HG02678 (cell line): ENCODE measurements around the gene ROR2.
"Not testable (repeated sequence)": the region's sequence is repeated elsewhere in the genome, so short reads cannot be mapped to it uniquely, and the experiment has no call there.

Experiments
- ATAC-seq: cut with Tn5 transposase; IDR thresholded peaks from one replicate; pipeline ENCODE4 v1.9.1; 2021; ENCODE audit warnings: mild to moderate bottlenecking, moderate library complexity; ENCODE audit not compliant: unreplicated experiment

ROR2 gene

DNA sequence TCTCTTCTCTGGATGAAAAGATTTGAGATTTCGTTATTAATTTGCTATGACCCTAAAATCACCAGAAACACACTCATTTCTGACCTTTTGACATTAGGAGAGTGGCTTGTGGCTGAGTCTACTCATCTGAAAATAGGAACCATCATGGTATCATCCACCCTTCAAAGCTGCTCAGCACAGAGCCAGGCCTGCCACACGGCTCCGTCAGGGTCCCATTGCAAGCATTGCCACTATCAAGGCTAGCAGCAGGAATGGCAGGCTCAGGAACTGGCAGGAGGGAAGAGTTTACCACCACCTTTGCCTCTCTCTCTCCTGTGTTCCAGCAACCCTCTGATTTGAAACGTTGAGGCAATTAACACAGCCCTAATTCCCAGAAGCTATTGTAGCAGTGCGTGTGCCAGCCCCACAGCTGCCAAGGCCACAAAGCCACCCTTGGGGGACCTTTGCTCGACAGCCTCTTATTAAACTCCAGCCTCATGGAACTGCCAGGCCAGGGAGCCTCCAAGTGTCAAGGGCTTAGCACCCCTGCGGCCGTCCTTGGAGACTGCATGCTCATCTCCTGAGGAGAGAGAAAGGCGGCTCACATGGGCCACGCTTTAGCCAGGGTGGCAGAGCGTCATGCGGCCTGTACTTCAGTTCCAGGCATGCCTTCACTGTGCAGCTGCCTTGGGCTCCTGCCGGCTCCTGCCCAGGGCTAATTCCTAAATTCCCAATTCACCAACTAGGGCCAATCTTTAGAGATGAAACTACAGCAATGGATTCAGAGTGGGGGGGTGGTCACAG, 145.9 kb downstream of the ROR2 start:
- no peak for ATAC-seq

DNA sequence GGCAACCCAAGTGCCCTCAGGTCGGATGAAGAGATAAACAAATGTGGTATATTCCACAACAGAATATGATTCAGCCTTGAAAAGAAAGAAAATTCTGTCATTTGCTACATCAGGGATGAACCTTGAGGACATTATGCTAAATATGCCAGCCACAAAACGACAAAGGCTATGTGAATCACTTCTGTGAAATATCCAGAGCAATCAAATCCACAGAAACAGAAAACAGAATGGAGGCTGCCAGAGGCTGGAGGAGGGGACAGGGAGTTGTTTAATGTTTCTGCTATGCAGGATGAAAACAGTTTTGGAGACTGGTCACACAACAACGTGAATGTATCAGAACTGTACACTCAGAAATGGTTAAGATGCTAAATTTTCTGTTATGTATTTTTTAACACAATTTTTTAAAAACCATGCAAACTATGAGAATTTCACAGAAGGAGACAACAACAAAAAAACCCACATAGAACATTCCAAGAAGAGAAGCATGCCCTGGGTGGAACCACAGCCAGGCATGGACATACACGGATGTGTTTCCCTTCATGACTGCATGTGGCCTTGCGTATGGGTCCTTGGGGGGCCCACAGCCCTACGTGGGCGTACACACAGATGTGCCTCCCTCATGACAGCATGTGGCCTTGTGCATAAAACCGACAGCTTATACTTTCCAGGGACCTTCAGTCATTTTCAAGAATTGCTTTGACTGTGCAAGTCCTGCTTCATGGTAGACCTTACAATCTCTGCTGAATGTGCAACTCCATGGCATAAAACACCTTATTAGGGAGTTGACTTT, 146.7 kb downstream of the ROR2 start:
- no peak for ATAC-seq

DNA sequence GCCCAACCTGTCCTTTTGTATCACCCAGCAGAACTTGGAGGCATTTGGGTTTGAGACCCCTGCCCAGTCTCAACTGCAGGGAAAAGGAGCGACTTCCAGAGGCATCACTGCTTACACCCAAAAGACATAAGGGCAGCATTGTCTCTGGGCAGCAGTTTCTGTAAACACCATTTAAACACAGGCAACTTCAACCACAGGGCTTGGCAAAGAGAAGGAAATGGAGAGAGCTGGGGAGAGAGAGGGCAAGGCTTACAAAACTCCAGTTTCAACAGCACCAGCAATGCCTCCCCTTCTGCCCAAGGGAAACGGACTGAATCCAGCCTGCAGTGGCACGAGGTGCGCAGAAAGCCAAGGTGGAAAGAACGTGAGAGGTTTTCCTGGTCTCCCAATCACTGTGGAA, 147.6 kb downstream of the ROR2 start:
- no peak for ATAC-seq

DNA sequence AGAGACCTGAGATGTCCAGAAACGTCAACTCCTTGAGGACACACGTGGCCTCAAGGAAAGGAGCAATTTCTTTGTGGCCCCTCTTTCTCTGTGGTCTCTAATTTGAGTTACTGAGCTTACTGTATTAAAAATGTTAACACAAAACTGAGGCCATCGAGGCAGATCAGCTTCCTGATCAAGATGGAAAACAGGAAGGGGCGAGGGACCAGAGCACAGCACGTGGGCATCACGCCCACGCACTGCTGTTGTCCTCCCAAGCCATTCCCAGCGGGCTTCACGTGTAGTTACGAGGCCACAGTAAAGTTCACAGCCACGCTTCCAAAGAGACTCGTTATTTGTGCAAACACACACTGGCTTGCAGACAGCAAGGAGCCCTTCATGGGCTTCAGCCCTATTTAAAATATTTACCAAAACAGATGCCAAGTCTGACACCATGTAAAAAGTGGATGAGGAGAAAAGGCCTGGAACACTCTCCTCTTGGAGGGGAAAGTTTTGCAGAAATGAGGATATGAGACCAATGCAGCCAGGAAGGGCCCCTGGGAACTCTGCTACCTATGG, 149.5 kb downstream of the ROR2 start:
- no peak for ATAC-seq

DNA sequence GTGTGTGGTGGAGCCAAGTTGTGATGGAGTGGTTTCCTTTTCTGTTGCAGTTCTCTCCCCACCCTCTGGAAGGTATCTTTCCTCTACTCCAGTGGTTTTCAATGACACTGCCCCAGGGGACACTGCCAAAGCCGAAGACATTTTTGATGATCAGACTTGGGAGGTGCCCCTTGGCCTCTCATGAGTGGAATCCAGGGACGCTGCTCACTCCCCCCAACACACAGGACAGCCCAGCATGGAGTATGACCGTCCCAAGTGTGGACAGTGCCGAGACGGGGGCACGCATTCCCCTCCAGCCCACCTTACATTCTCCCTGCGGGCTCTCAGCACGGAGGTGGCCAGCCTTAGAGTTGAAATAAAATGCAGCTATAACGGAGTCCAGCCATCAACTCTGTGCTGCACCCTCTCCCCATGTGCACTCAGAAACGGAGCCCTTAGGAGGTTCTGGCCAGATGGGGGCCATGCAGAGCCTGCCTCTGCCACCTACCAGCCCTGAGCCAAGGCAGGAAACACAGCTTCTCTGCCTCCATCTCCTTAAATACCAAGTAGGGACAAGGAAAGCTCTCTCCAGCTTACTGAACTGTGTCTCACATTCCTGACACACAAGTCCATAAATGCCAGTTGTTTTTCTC, 150.8 kb downstream of the ROR2 start:
- ATAC-seq, result no peak

DNA sequence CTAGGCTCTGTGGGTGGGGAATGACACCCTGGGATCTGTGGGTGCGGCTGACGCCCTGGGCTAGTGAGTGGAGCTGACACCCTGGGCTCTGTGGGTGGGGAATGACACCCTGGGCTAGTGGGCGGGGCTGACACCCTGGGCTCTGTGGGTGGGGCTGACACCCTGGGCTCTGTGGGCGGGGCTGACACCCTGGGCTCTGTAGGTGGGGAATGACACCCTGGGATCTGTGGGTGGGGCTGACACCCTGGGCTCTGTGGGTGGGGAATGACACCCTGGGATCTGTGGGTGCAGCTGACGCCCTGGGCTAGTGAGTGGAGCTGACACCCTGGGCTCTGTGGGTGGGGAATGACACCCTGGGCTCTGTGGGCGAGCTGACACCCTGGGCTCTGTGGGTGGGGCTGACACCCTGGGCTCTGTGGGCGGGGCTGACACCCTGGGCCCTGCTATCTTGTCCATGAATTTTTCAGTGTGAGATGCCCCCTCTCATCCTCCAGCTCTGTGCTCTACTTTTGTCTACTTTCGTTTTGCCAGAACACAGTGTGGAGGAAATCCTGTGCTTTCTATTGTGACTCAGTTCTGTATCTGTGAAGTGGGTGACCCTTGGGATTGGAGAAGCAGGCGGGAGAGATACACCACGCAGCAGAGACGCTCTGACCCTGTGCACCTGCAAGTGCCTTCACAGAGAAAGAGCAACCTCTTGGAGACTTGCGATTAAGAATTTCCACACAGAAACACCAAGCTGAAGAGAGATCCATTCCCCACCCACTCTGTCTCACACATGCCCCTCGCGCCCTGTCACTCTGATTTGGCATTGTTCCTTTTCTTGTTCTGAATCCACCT, 151.5 kb downstream of the ROR2 start:
- not testable (repeated sequence) for ATAC-seq

DNA sequence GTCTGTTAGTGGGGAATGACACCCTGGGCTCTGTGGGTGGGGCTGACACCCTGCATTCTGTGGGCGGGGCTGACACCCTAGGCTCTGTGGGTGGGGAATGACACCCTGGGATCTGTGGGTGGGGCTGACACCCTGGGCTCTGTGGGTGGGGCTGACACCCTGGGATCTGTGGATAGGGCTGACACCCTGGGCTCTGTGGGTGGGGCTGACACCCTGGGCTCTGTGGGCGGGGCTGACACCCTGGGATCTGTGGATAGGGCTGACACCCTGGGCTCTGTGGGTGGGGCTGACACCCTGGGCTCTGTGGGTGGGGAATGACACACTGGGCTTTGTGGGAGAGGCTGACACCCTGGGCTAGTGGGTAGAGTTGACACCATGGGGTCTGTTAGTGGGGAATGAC, 152.5 kb downstream of the ROR2 start:
- ATAC-seq, result not testable (repeated sequence)

DNA sequence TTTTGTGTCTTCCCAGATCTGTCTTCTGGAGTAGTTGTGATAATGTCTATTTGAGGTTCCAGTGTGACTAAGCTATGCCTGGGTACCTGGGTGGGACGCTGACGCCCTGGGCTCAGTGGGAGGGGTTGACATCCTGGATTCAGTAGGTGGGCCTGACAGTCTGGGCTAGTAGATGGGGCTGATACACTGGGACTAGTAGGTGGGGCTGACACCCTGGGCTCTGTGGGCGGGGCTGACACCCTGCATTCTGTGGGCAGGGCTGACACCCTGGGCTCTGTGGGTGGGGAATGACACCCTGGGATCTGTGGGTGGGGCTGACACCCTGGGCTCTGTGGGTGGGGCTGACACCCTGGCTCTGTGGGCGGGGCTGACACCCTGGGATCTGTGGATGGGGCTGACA, 153.5 kb downstream of the ROR2 start:
- ATAC-seq, result not testable (repeated sequence)

DNA sequence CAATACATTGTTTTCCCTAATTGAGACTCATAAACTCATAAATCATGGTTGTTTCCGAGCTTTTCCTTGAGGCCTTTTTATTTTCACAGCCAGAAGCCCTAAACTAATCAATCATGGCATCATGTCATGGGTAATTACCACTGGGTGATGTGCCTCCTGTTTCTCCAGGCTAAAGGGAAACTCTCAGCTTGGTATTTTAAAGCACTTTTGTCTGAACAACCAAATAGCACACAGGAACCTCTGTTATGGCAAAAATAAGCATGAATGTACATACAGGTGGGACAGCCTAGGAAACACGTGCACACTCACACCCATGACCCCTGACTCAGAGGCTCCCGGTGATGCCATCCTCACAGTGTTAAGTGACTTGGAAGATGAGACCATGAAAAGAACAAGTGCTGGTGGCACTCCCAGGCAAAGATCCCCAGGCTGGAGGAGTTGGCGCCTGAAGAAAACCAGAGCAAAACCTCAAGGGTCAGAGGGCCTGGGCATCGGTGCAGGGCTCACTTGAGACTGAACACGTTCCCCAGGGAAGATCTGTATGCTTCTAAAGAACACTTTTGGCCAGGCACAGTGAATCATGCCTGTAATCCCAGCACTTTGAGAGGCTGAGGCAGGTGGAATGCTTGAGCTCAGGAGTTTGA, 154.3 kb downstream of the ROR2 start:
- ATAC-seq, result no peak

DNA sequence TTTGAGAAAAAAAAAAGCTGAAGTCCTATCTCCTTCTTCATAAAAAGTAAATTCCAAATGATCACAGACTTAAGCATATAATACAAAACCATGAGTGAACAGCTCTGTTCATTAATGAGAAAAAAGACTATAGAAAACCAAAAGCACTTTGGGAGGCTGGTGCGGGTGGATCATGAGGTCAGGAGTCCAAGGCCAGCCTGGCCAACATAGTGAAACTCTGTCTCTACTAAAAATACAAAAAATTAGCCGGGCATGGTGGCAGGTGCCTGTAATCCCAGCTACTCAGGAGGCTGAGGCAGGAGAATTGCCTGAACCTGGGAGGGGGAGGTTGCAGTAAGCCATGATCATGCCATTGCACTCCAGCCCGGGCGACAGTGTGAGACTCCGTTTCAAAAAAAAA, 156.7 kb downstream of the ROR2 start:
- ATAC-seq, result not testable (repeated sequence)

DNA sequence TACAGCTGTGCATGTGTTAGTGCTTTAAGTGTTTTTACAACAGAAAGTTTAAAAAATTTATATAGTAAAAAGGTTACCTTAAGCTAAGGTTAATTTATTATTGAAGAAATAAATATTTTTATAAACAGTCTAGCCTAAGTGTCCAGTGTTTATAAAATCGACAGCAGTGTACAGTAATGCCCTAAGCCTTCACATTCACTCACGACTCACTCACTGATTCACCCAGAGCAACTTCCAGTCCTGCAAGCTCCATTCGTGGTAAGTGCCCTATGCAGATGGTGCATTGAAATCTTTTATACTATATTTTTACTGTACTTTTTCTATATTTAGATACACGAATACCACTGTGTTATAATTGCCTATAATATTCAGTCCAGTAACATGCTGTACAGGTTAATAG, 159.1 kb downstream of the ROR2 start:
- no peak for ATAC-seq

DNA sequence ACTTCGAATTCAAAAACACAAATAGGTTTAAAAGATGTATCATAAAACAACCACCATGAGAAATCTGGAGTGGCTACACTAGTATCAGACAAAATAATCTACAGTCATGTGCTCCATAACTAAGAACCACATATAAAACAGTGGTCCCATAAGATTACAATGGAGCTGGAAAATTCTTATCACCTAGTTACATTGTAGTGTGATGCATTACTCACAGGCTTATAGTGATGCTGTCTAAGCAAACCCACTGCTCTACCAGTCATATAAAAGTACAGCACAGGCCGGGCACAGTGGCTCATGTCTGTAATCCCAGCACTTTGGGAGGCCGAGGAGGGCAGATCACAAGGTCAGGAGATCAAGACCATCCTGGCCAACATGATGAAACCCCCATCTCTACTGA, 160.1 kb downstream of the ROR2 start:
- no peak for ATAC-seq

DNA sequence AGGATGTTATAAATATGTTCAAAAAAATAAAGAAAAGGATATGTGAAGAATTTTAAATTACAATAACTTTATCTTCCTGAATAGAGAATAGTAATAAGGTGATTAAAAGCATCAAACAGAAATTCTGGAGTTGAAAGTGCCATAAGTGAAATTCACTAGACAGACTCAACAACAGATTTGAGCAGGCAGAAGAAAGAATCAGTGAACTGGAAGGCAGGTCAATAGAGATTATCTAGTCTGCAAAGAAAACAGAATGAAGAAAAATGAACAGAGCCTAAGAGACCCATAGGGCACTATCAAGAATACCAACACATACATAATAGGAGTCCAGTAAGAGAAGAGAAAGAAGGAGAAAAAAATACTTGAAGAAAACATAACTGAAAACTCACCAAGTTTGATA, 162.1 kb downstream of the ROR2 start:
- ATAC-seq, result no peak

DNA sequence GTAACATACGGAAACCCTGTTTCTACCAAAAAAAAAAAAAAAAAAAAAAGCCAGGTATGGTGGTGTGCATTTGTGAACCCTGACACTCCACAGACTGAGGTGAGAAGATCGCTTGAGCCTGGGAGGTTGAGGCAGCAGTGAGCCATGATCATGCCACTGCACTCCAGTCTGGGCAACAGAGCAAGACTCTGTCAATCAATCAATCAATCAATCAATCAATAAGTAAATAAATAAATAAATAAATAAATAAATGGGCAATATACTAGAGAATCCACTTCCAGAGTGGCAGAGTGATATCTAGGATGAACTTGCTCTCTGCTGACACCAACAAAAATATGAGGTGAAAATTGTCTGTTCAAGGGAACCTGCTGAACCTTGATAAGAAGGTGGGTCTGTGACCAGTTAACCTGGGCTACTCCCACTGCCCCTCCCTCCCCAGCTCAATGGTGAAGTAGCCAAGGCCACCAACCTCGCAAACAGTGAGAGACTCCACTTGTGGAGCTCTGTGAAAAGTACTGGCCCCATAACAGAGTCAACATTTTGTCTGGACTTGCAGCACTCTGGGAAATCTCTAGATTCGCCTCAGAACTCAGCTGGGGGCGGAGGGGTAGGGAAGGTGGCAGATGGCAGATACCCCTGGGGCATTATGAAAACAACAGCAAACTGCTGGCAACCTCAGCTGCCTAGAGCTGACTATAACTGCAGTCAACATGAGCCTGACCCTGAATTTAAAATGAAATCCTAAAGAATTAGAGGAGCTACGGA, 163.7 kb downstream of the ROR2 start:
- no peak for ATAC-seq

DNA sequence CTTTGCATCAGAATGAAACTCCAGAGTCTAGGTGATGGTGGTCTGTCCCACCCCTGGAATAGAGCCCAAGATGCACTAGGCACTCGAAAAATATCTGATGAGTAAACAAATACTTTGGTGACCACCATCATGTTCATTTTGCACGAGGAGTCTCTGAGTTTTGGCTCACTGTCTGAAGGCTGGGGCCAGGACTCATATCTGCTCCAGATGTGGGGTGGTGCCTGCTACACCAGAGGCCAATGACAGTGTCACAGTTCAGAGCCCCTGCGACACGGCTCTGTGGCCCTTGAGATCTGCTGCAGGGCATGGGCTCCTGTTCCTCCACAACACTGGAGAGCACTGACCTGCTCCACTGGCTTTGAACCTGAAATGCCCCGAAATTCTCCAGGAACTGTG, 164.6 kb downstream of the ROR2 start:
- no peak for ATAC-seq

DNA sequence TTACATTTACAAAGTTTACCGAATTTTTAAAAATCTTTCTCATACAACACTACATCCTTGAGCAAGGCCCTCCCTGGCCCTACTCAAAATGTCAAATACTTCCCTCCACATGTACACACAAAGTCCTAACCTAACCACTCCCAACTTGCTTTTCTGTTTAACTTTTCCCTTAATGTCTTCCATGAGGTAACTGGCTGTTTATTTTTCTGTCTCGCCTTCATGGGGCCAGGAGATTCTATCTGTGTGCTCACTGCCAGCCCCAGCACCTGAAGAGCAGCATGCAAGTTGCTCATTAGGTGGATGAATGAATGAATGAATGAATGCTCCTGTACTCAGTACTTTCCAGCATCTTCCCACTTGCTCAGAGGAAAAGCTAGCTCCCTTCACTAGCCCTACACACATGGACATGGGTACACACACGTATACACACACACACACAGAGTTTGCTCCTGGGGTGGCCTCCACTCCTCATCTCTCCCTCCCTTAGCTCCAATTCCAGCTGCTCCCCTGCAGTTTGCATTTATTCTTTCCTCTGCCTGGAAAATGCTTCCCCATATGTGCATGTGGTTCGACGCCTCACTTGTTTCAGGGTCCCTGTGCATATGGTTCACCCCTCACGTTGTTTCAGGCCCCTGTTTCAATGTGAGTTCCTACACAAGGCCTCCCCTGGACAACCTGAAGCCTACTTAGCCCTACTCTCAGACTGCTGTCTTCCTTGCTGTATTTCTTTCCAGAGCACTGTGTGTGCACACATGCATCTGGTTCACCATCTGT, 165.2 kb downstream of the ROR2 start:
- ATAC-seq, result no peak

DNA sequence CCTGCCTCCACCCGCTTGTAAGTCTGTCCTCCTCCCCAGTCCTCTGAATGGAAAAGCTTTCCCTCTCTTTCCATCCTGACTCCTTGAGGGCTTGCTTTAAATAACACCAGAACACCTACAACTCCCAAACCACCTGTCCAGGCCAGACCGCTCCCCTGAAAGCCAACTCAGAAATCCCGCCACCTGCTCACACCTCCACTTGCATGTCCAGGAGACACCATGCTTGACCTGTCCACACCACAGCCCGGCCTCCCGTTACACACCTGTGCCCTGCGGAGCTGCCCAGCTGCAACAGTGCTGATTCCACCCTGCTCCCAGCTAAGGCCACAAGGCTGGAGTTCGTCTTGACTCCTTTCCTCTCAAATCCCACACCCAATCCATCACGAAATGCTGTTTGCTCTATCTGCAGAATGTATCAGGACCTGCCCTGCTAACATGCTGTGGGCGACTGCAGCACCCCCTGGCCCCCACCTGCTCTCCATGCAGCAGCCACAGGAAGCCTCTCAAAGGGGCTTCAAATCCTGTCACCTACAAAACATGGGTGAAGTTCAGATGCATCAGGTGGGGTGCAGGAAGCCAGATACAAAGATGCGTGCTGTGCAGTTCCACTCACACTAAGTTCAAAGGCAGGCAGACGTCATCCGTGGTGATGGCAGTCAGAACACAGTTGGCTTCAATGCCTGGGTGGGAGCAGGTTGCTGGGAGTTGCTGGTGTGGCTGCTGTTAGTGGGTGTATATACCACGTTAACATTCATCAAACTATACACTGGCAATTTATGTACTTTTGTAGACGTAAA, 166.0 kb downstream of the ROR2 start:
- no peak for ATAC-seq

DNA sequence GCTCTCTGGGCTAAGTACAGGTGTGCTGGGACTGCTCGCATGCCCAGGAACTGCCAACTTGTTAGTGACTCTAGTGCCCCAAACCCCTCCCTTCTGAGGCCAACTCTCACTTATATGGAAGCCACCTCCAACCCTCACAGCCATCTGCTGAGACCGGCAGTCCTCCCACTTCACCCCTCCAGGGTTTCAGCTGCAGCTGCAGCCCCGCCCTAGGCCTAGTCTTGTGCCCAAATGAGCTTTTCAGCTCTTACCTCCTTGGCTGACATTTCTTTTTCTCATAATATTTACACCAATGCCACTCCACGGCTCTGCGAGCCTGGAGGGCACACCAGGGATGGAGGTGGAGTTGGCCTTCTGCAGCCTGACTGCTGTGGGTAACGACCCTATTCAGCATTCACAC, 166.6 kb downstream of the ROR2 start:
- no peak for ATAC-seq
